GM12892 (cell line): ENCODE results near the gene SMIM29.
A peak's percentile ranks its signal among the peaks of the same experiment; 100 is the strongest.

ENCODE experiments used
- DNase-seq: peaks from one replicate; pipeline ENCODE4 v3.0.0; 2011; ENCODE audit not compliant: insufficient read length
- FAIRE-seq: peaks from 2 replicates; lab custom pipeline; 2011; peaks lifted over from hg19 to GRCh38; lab: Jason Lieb, UNC
- POLR2A ChIP-seq: IDR thresholded peaks from 2 replicates; pipeline ENCODE4 v1.6.1; 2011; ENCODE audit warnings: low read depth, low read length, control low read depth
- POLR2AphosphoS5 ChIP-seq: IDR thresholded peaks from 2 replicates; pipeline ENCODE4 v1.6.1; 2011; ENCODE audit warnings: low read depth, low read length, control low read depth
- TAF1 ChIP-seq: IDR thresholded peaks from 2 replicates; pipeline ENCODE4 v1.6.1; 2011; ENCODE audit warnings: low read depth, mild to moderate bottlenecking, control low read depth, low read length, borderline replicate concordance

The SMIM29 gene

GRCh38 chr6:34229877-34230276, 18.9 kb downstream of the SMIM29 start:
- TF ChIP-seq TAF1 (no peak), POLR2AphosphoS5 (no peak), POLR2A (no peak)
- no peak for FAIRE-seq
- no peak for DNase-seq

- TF ChIP-seq TAF1, result no peak
- TF ChIP-seq POLR2AphosphoS5, result no peak
- TF ChIP-seq POLR2A, result no peak
- no peak for FAIRE-seq
- DNase-seq, result no peak
Observed at GRCh38 chr6:34227761-34228421, 20.9 kb downstream of the SMIM29 start.

GRCh38 chr6:34226731-34227586, 21.8 kb downstream of the SMIM29 start:
- TF ChIP-seq POLR2AphosphoS5 (no peak), TAF1 (no peak), POLR2A (no peak)
- no peak for DNase-seq
- no peak for FAIRE-seq

- FAIRE-seq (no peak), DNase-seq (no peak)
- no peak for TF ChIP-seq POLR2AphosphoS5
- no peak for TF ChIP-seq TAF1
- TF ChIP-seq POLR2A, result no peak
Observed at GRCh38 chr6:34226066-34226465, 22.7 kb downstream of the SMIM29 start.

- DNase-seq, result no peak
- TF ChIP-seq POLR2AphosphoS5 (no peak), POLR2A (no peak), TAF1 (no peak)
- FAIRE-seq, result no peak
Observed at GRCh38 chr6:34225551-34225950, 23.3 kb downstream of the SMIM29 start.

GRCh38 chr6:34223956-34224940, 24.6 kb downstream of the SMIM29 start:
- peak; percentile 54; the same call in 1 of the 2 replicates for TF ChIP-seq POLR2AphosphoS5
- TF ChIP-seq POLR2A, result peak; percentile 59; the same call in 1 of the 2 replicates
- no peak for TF ChIP-seq TAF1
- FAIRE-seq, result peak; percentile 97
- peak; percentile 94 for DNase-seq

GRCh38 chr6:34223381-34223955, 25.3 kb downstream of the SMIM29 start:
- DNase-seq (no peak), FAIRE-seq (no peak)
- TF ChIP-seq POLR2A (no peak), POLR2AphosphoS5 (no peak), TAF1 (no peak)

- no peak for FAIRE-seq
- DNase-seq, result no peak
- TF ChIP-seq POLR2AphosphoS5 (no peak), POLR2A (no peak)
Observed at GRCh38 chr6:34218691-34219090, 30.1 kb downstream of the SMIM29 start.

- DNase-seq (no peak), FAIRE-seq (no peak)
- no peak for TF ChIP-seq TAF1
- TF ChIP-seq POLR2AphosphoS5, result no peak
- TF ChIP-seq POLR2A, result no peak
Observed at GRCh38 chr6:34213772-34214171, 35.0 kb downstream of the SMIM29 start.

- FAIRE-seq (no peak), DNase-seq (no peak)
- TF ChIP-seq POLR2AphosphoS5 (no peak), POLR2A (no peak), TAF1 (no peak)
Observed at GRCh38 chr6:34207695-34208443, 40.9 kb downstream of the SMIM29 start.

GRCh38 chr6:34206726-34207125, 42.1 kb downstream of the SMIM29 start:
- no peak for DNase-seq
- no peak for FAIRE-seq
- TF ChIP-seq POLR2A (no peak), TAF1 (no peak), POLR2AphosphoS5 (no peak)
